Hepatocyte (in vitro differentiated cells): ENCODE results near the gene TNFRSF14. TPM values are rescaled to one million over a fixed set of nuclear protein-coding genes. Genes with fewer than 3 reads are reported as not detected.

ENCODE experiments used
- DNase-seq: peaks from one replicate; pipeline ENCODE4 v3.0.0-alpha.2; 2016; ENCODE audit warnings: low spot score
- H2AFZ ChIP-seq: fragments of 200-600 bp; sonication (generic); 2 replicates; pipeline ENCODE4 v1.6.0; 2016; ENCODE audit warnings: antibody characterized with exemption, mild to moderate bottlenecking
- H3K27ac ChIP-seq: fragments of 200-600 bp; sonication (generic); 2 replicates; pipeline ENCODE4 v1.5.1; 2016; ENCODE audit warnings: mild to moderate bottlenecking
- H3K27me3 ChIP-seq: fragments of 200-600 bp; sonication (generic); 2 replicates; pipeline ENCODE4 v1.6.1; 2016
- H3K36me3 ChIP-seq: fragments of 200-600 bp; sonication (generic); replicated peaks from 2 replicates; pipeline ENCODE4 v1.5.1; 2016; ENCODE audit warnings: low read depth; ENCODE audit not compliant: insufficient read depth
- H3K4me1 ChIP-seq: fragments of 200-600 bp; sonication (generic); 2 replicates; pipeline ENCODE4 v1.5.1; 2016; ENCODE audit warnings: mild to moderate bottlenecking, moderate library complexity; ENCODE audit not compliant: insufficient read depth
- H3K4me2 ChIP-seq: fragments of 200-600 bp; sonication (generic); 2 replicates; pipeline ENCODE4 v1.6.0; 2016
- H3K4me3 ChIP-seq: fragments of 200-600 bp; sonication (generic); 2 replicates; pipeline ENCODE4 v1.5.1; 2016; ENCODE audit warnings: mild to moderate bottlenecking
- H3K79me2 ChIP-seq: fragments of 200-600 bp; sonication (generic); 2 replicates; pipeline ENCODE4 v1.6.0; 2017; ENCODE audit warnings: mild to moderate bottlenecking
- H3K9me2 ChIP-seq: fragments of 200-600 bp; sonication (generic); replicated peaks from 2 replicates; pipeline ENCODE4 v1.6.0; 2017; ENCODE audit warnings: mild to moderate bottlenecking; ENCODE audit not compliant: insufficient read depth
- H3K9me3 ChIP-seq: fragments of 200-600 bp; sonication (generic); 2 replicates; pipeline ENCODE4 v1.5.1; 2016; ENCODE audit warnings: low read depth, mild to moderate bottlenecking
- H4K20me1 ChIP-seq: fragments of 200-600 bp; sonication (generic); 2 replicates; pipeline ENCODE4 v1.6.0; 2016; ENCODE audit warnings: mild to moderate bottlenecking; ENCODE audit not compliant: insufficient read depth, poor library complexity, severe bottlenecking
- CTCF ChIP-seq: fragments of 200-600 bp; sonication (generic); IDR thresholded peaks from 2 replicates; pipeline ENCODE4 v1.5.1; 2016; ENCODE audit warnings: antibody characterized with exemption, mild to moderate bottlenecking; ENCODE audit not compliant: poor library complexity
- EZH2 ChIP-seq: fragments of 200-600 bp; sonication (generic); IDR thresholded peaks from 2 replicates; pipeline ENCODE4 v1.6.1; 2016; ENCODE audit warnings: antibody characterized with exemption, mild to moderate bottlenecking, borderline replicate concordance
- EZH2phosphoT487 ChIP-seq: fragments of 200-600 bp; sonication (generic); IDR thresholded peaks from one replicate; pipeline ENCODE4 v1.6.1; 2018; ENCODE audit warnings: antibody characterized with exemption, mild to moderate bottlenecking, low read depth, moderate library complexity; ENCODE audit not compliant: unreplicated experiment, severe bottlenecking
- WGBS: methylation state at CpG from one replicate; pipeline ENCODE4 v1.1.6; 2016; ENCODE audit warnings: low lambda C conversion rate; ENCODE audit errors: missing lambda C conversion rate; 5-methylcytosine and 5-hydroxymethylcytosine counted together
- polyA plus RNA-seq: library from polyadenylated mRNA; unstranded; fragments of >200 nt; fragmentation: Nextera tagmentation; extraction: Ambion mirVana; gene quantifications from 2 replicates; pipeline ENCODE4 v1.2.1, GENCODE V29; 2016
- total RNA-seq: library from RNA; depleted of rRNA; stranded (reverse); fragments of >200 nt; gene quantifications from 2 replicates; pipeline ENCODE4 v1.2.3, GENCODE V29; 2014

Gene TNFRSF14
- total RNA-seq (2.7 and 6.1 TPM in 2 replicates), polyA plus RNA-seq (5.3 and 5.4 TPM in 2 replicates)

- H3K9me3 ChIP-seq: no peaks in the 10 kb centered on the region
- peak within 1 kb of the TSS; percentile 45 for H3K27ac ChIP-seq
- no peaks in the 10 kb centered on the region for H3K27me3 ChIP-seq
- H3K4me2 ChIP-seq: peak within 1 kb of the TSS; percentile 72
- H3K4me1 ChIP-seq: peaks cover 15% of the 10 kb centered on the region
- H3K79me2 ChIP-seq: no peaks in the 10 kb centered on the region
- no peaks in the 10 kb centered on the region for H3K9me2 ChIP-seq
- no peaks in the 10 kb centered on the region for H3K36me3 ChIP-seq
- WGBS: 54% methylated on average over 12 of the region's 16 CpGs
- peak; percentile 66 for DNase-seq
- no peaks in the 10 kb centered on the region for H4K20me1 ChIP-seq
- H3K4me3 ChIP-seq: no peak within 1 kb of the TSS
- peak within 1 kb of the TSS; percentile 52 for H2AFZ ChIP-seq
- TF ChIP-seq CTCF (no peak), EZH2 (no peak), EZH2phosphoT487 (no peak)
These were observed at the start of gene TNFRSF14 for GRCh38 chr1:2556277-2556677. Gene TNFRSF14 (plus strand): TSS chr1:2556371. CDS start chr1:2556665, 294 bp downstream.

- Histone ChIP-seq H3K4me2 (no peak overlapping the region), H3K9me2 (no peaks in the 10 kb centered on the region), H2AFZ (no peak overlapping the region), H3K9me3 (no peaks in the 10 kb centered on the region), H3K4me3 (no peak overlapping the region), H3K36me3 (no peaks in the 10 kb centered on the region), H4K20me1 (no peaks in the 10 kb centered on the region), H3K4me1 (peaks cover 7% of the 10 kb centered on the region), H3K79me2 (no peaks in the 10 kb centered on the region), H3K27me3 (no peaks in the 10 kb centered on the region), H3K27ac (no peak overlapping the region)
- no peak for DNase-seq
- 64% methylated on average over 15 of the region's 15 CpGs for WGBS
- no peak for TF ChIP-seq CTCF
- TF ChIP-seq EZH2: no peak
- TF ChIP-seq EZH2phosphoT487: no peak
These were observed 49.1 kb upstream of the TNFRSF14 start for GRCh38 chr1:2506901-2507565.

- no peak overlapping the region for H3K4me2 ChIP-seq
- H3K79me2 ChIP-seq: no peaks in the 10 kb centered on the region
- no peaks in the 10 kb centered on the region for H3K9me3 ChIP-seq
- TF ChIP-seq EZH2 (no peak), CTCF (no peak), EZH2phosphoT487 (no peak)
- no peaks in the 10 kb centered on the region for H4K20me1 ChIP-seq
- H3K4me3 ChIP-seq: no peak overlapping the region
- no peaks in the 10 kb centered on the region for H3K27me3 ChIP-seq
- no peaks in the 10 kb centered on the region for H3K36me3 ChIP-seq
- no peak for DNase-seq
- no peak overlapping the region for H3K27ac ChIP-seq
- 96% methylated on average over 6 of the region's 6 CpGs for WGBS
- H3K4me1 ChIP-seq: peaks cover 7% of the 10 kb centered on the region
- H2AFZ ChIP-seq: no peak overlapping the region
- no peaks in the 10 kb centered on the region for H3K9me2 ChIP-seq
These were observed 48.4 kb upstream of the TNFRSF14 start for GRCh38 chr1:2507744-2508155.
